ENCODE data around the gene SLC9A9.
"Not testable (repeated sequence)": the region's sequence is repeated elsewhere in the genome, so short reads cannot be mapped to it uniquely, and the experiment has no call there.

Gene SLC9A9

DNA sequence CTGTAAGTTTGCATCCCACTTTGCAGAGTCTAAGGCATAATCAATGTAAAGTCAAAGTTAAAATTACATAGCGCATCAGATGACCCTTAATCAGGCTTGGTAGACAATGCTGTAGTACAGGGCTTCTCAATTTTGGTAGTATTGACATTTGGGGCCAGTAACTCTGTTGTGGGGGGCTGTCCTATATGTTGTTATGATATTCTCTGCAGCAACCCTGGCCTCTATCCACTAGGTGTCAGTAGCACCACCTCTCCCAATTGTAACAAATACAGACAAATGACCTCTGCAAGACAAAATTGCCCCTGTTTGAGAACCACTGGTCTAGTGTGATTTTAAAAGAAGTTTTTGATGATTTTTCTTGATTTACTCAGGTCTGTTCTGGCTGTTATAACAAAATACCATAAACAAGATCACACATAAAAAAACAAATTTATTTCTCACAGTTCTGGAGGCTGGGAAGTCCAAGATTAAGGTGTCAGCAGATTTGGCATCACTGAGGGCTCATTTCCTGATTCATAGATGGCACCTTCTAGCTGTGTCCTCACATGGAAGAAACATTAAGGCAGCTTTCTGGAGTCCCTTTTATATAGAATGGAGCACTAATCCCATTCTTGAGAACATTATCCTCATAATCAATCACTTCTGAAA lies 37.6 kb upstream of the SLC9A9 start:
- DNase-seq (ENCODE audit: low read depth in 2 of 2), result peak; percentile 60 to 62
- peak; percentile 88 for TF ChIP-seq CTCF (IDR thresholded peaks at IDR 0.05; ENCODE audit: low read depth, low read length)
- H3K4me3 ChIP-seq (replicated peaks in 1 of 2; ENCODE audit: low read depth in 2 of 2, low read length in 2 of 2), result no peak overlapping the region

DNA sequence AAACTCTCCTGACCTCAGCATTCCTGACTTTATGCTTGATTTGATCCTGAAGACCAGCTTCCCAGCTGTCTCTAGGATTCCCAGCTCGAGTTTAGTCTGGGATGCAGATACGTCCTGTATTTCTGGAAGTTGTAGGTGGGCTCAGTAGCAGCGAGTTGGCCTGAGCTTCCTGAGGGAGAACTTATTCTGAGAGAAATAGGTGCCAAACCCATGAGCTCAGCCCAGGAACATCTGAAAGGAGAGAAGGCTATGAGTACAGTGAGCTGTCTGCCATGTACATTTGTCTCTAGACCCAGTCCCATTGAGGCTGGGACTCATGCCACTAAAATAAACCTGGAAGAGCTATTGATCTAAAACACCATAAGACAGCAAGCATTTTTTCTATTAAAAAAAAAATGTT lies 36.6 kb upstream of the SLC9A9 start:
- no peak overlapping the region for H3K4me3 ChIP-seq (replicated peaks in 1 of 2; ENCODE audit: low read depth in 2 of 2, low read length in 2 of 2)
- TF ChIP-seq CTCF (IDR thresholded peaks at IDR 0.05; ENCODE audit: low read depth, low read length), result no peak
- DNase-seq (ENCODE audit: low read depth in 2 of 2), result no peak

DNA sequence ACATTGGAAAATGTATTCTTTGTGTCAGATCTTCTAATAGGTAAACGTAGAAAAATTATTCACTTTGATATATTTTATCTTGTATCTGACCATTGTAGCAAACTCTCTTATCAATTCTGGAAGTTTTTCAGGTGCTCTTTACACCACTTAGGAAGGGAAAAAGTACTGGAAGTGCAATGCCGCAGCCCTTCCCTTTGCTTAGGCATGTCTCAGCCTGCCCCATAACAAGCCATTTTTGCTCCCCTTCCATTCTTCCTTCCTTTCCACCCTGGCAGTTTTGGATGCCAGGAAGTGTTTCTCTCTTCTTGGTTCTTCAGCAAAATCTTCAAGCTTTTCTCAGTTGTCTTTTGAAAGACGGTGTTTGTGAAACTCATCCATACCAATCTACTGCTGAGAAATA lies 34.9 kb upstream of the SLC9A9 start:
- no peak for TF ChIP-seq CTCF (IDR thresholded peaks at IDR 0.05; ENCODE audit: low read depth, low read length)
- no peak for DNase-seq (ENCODE audit: low read depth in 2 of 2)
- H3K4me3 ChIP-seq (replicated peaks in 1 of 2; ENCODE audit: low read depth in 2 of 2, low read length in 2 of 2), result no peak overlapping the region

- TF ChIP-seq CTCF (IDR thresholded peaks at IDR 0.05; ENCODE audit: low read depth, low read length), result no peak
- peak in 1 of 2 donors; percentile 30 for DNase-seq (ENCODE audit: low read depth in 2 of 2)
- no peak overlapping the region for H3K4me3 ChIP-seq (replicated peaks in 1 of 2; ENCODE audit: low read depth in 2 of 2, low read length in 2 of 2)
These were observed 32.8 kb upstream of the SLC9A9 start for GRCh38 chr3:143881095-143881494.

- DNase-seq (ENCODE audit: low read depth in 2 of 2), result peak in 1 of 2 donors; percentile 72
- H3K4me3 ChIP-seq (replicated peaks in 1 of 2; ENCODE audit: low read depth in 2 of 2, low read length in 2 of 2), result no peak overlapping the region
- no peak for TF ChIP-seq CTCF (IDR thresholded peaks at IDR 0.05; ENCODE audit: low read depth, low read length)
These were observed 27.3 kb upstream of the SLC9A9 start for GRCh38 chr3:143875546-143875945.

DNA sequence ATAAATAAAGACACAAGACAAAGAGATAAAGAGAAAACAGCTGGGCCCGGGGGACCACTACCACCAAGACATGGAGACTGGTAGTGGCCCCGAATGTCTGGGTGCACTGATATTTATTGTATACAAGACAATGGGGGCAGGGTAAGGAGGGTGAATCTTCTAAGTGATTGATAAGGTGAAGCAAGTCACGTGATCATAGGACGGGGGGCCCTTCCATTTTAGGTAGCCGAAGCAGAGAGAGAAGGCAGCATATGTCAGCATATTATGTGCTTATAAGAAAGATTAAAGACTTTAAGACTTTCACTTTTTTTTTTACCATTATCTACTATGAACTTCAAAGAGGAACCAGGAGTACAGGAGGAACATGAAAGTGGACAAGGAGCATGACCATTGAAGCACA lies 25.3 kb upstream of the SLC9A9 start:
- not testable (repeated sequence) for H3K4me3 ChIP-seq (replicated peaks in 1 of 2; ENCODE audit: low read depth in 2 of 2, low read length in 2 of 2); DNase-seq (ENCODE audit: low read depth in 2 of 2)

DNA sequence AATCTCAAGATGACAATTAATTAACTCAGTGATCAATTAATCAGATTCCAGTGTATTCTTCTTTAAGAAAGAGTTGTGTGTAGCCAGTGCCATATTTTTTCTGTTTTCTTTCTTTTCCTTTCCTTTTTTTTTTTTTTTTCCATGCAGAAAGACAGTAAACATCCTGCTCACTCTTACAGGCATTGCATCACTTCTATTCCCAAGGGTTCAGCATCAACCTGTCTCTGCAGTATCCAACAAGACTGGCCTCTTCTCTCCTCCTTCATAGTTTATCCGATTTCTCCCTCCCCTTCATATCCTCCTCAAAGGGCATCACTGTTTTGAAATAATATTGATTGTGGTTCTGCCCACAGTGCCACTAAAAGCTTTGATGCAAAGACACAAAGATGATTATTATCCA lies 17.0 kb upstream of the SLC9A9 start:
- H3K4me3 ChIP-seq (replicated peaks in 1 of 2; ENCODE audit: low read depth in 2 of 2, low read length in 2 of 2), result no peak overlapping the region
- DNase-seq (ENCODE audit: low read depth in 2 of 2), result peak; percentile 54 to 61
- TF ChIP-seq CTCF (IDR thresholded peaks at IDR 0.05; ENCODE audit: low read depth, low read length), result no peak
